Measurements from ENCODE around the gene THAP4. TPM values are rescaled to one million over a fixed set of nuclear protein-coding genes. Genes with fewer than 3 reads are reported as not detected.

The THAP4 gene, protein sequence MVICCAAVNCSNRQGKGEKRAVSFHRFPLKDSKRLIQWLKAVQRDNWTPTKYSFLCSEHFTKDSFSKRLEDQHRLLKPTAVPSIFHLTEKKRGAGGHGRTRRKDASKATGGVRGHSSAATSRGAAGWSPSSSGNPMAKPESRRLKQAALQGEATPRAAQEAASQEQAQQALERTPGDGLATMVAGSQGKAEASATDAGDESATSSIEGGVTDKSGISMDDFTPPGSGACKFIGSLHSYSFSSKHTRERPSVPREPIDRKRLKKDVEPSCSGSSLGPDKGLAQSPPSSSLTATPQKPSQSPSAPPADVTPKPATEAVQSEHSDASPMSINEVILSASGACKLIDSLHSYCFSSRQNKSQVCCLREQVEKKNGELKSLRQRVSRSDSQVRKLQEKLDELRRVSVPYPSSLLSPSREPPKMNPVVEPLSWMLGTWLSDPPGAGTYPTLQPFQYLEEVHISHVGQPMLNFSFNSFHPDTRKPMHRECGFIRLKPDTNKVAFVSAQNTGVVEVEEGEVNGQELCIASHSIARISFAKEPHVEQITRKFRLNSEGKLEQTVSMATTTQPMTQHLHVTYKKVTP
- 68.8 TPM for total RNA-seq
- long read RNA-seq, transcript THAP4-202 (5 exons, 785 nt): minor isoform, 9 of 138 reads
- long read RNA-seq, transcript THAP4-204 (6 exons, 2,367 nt): major isoform, 97 of 138 reads
- long read RNA-seq, partial matches to known transcripts: 21 of 138 reads
- long read RNA-seq, other reads (novel, unspliced or antisense): 7 of 138 reads

DNA sequence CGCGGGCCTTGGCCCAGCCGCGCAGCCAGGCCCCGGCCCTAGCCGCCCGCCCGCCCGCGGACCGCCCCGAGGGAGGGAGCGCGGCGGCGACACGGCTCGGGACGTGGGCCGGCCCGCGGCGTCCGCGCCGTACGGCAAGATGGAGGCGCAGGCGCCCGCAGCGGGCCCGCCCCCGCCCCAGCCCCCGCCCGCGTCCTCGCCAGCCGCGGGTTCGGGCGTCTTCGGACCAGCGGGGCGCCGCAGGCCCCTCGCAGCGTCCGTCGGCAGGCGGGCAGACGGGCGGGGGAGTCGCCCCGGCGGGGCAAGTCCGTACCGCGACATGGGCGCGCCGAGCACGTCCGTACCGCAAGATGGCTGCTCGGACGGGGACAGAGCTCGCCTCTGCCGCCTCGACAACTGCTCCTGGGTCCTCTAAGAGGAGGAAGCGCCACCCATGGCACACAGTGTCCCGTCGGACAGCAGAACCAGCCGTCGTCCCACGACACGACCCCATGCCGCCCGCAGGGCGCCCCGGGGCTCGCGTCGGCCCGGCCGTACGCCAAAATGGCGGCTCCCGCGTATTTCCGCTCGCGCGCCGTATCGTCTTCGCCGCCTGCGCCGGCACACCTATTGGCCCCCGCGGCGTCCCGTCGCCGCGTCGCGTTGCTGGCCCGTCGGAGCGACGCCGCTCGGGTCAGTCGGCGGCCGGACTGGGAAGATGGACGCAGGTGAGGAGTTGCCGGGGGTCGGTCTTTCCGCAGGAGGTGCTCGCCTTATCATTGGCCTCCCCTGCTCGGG lies at the start of gene THAP4, which contains the start of gene ATG4B:
Gene THAP4 (minus strand): TSS at position 141 of the 777 bp plus-strand sequence. CDS start 141 bp downstream, outside the sequence.
Gene ATG4B (plus strand): TSS at position 676 of the 777 bp plus-strand sequence. CDS start 22 bp downstream, at position 698.
- Histone ChIP-seq H3K27ac (replicated peaks) (peak within 1 kb of the TSS; percentile 98), H3K4me1 (peaks cover 75% of the 10 kb centered on the region), H3K36me3 (peaks cover 25% of the 10 kb centered on the region), H3K27me3 (ENCODE audit: low read depth) (no peaks in the 10 kb centered on the region), H3K9me3 (replicated peaks) (peaks cover 5% of the 10 kb centered on the region), H3K4me3 (peak within 1 kb of the TSS; percentile 88)
- DNase-seq: peak; percentile 87
- TF ChIP-seq, protein P1, sequence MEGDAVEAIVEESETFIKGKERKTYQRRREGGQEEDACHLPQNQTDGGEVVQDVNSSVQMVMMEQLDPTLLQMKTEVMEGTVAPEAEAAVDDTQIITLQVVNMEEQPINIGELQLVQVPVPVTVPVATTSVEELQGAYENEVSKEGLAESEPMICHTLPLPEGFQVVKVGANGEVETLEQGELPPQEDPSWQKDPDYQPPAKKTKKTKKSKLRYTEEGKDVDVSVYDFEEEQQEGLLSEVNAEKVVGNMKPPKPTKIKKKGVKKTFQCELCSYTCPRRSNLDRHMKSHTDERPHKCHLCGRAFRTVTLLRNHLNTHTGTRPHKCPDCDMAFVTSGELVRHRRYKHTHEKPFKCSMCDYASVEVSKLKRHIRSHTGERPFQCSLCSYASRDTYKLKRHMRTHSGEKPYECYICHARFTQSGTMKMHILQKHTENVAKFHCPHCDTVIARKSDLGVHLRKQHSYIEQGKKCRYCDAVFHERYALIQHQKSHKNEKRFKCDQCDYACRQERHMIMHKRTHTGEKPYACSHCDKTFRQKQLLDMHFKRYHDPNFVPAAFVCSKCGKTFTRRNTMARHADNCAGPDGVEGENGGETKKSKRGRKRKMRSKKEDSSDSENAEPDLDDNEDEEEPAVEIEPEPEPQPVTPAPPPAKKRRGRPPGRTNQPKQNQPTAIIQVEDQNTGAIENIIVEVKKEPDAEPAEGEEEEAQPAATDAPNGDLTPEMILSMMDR (IDR thresholded peaks at IDR 0.05; ENCODE audit: borderline replicate concordance): no peak
- intact Hi-C loops (cut with micrococcal nuclease): no loop called here

DNA sequence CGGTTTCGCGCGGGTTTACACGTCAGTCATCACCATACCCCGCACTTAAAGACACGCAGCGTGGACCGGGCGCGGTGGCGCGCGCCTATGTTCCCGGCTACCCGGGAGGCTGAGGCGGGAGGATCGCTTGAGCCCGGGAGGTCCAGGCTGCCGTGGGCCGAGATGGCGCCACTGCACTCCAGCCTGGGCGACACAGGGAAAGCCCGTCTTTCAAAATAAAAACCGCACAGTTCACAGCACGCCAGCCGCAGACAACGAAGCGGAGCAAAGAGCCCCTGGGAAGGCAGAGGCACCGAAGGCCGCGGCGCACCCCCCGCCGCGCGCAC lies 49.3 kb upstream of the THAP4 start:
- Histone ChIP-seq H3K27ac (replicated peaks) (peak overlapping the region; percentile 96), H3K4me3 (peak overlapping the region; percentile 100), H3K4me1 (peaks cover 42% of the 10 kb centered on the region), H3K27me3 (ENCODE audit: low read depth) (no peaks in the 10 kb centered on the region), H3K36me3 (peaks cover 14% of the 10 kb centered on the region), H3K9me3 (replicated peaks) (no peaks in the 10 kb centered on the region)
- TF ChIP-seq, protein P1 (IDR thresholded peaks at IDR 0.05; ENCODE audit: borderline replicate concordance): no peak
- DNase-seq: no peak
- intact Hi-C loops (cut with micrococcal nuclease): no loop called here

DNA sequence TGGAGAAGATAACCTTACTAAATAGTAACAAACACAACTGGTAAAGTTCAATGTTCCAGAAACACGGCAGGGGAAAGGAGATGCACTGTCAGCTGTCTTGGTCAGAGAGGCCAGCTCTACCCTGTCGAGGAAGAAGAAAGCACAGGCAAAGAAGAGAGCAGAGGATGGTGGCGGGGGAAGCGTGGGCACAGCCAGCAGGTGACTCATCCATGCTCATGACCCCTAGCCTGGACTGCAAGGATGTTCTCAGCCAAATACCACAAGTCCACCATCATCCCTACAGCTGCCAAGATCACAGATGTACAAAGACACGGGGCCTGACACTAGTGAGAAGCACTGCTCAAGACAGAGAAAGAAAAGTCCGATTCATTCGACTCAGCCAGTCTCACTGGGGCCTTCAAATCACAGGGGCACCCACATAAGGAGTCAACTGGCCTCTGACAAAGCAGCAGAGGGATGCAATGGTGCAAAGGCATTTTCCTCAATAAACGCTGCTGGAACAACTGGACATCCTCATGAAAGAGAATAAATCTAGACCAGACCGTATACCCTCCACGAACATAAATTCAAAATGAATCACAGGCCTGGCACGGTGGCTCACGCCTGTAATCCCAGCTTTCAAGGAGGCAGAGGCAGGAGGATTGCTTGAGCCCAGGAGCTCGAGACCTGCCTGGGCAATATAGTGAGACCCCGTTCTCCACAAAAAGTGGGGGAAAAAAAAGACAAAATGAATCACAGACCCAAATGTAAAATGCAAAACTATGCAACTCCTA lies 44.1 kb upstream of the THAP4 start:
- no peak for DNase-seq
- H3K36me3 ChIP-seq: peaks cover 26% of the 10 kb centered on the region
- H3K9me3 ChIP-seq (replicated peaks): no peaks in the 10 kb centered on the region
- intact Hi-C loops (cut with micrococcal nuclease): no loop called here
- no peak overlapping the region for H3K4me3 ChIP-seq
- H3K27me3 ChIP-seq (ENCODE audit: low read depth): no peaks in the 10 kb centered on the region
- TF ChIP-seq, protein P1 (IDR thresholded peaks at IDR 0.05; ENCODE audit: borderline replicate concordance): no peak
- H3K27ac ChIP-seq (replicated peaks): no peak overlapping the region
- H3K4me1 ChIP-seq: peaks cover 13% of the 10 kb centered on the region

DNA sequence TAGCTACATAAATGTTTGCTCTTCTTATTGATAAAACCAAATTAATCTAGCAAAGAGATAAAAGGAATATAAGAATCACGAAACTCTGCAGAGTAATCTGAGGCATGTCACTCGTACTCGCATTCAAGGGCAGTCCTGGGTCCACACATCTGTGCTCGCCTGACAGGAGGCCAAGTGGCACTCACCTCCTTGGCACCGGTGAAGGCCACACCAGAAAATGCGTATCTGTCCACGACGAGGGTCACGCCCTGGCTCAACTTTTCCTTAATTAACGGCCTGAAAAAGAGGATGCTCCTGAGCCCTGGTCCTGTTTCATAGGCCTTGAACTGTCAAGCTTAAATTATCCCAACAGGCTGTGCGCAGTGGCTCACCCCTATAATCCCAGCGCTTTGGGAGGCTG lies 43.1 kb upstream of the THAP4 start:
- H3K27me3 ChIP-seq (ENCODE audit: low read depth): no peaks in the 10 kb centered on the region
- TF ChIP-seq, protein P1 (IDR thresholded peaks at IDR 0.05; ENCODE audit: borderline replicate concordance): no peak
- no peaks in the 10 kb centered on the region for H3K9me3 ChIP-seq (replicated peaks)
- no peak overlapping the region for H3K4me3 ChIP-seq
- H3K36me3 ChIP-seq: peaks cover 26% of the 10 kb centered on the region
- no peak overlapping the region for H3K27ac ChIP-seq (replicated peaks)
- intact Hi-C loops (cut with micrococcal nuclease): no loop called here
- peaks cover 5% of the 10 kb centered on the region for H3K4me1 ChIP-seq
- no peak for DNase-seq

Data from left ventricle myocardium inferior (tissue), 1 donor.